ENCODE measurements around the gene KCNQ1. TPM values are rescaled to one million over a fixed set of nuclear protein-coding genes. Genes with fewer than 3 reads are reported as not detected.
A peak's percentile ranks its signal among the peaks of the same experiment; 100 is the strongest.

Gene KCNQ1
- total RNA-seq, 1 experiment from 2014 or later = not detected

GRCh38 chr11:2767801-2768200, 323.0 kb downstream of the KCNQ1 start:
- no peak overlapping the region for H3K4me3 Mint-ChIP-seq (ENCODE audit: unreplicated experiment)
- intact Hi-C loops (cut with micrococcal nuclease) = no loop called here
- BruUV-seq (replicated peaks) = no TSS peak
- H3K27me3 Mint-ChIP-seq (ENCODE audit: insufficient read depth, unreplicated experiment) = peaks cover 23% of the 10 kb centered on the region
- ChIA-PET CTCF (no interaction called here), POLR2A (interaction anchor here (1.6 kb wide), 1 partner anchor 10 kb away, joined by 3 read pairs; no protein-coding TSS in a partner anchor)
- H3K36me3 Mint-ChIP-seq (ENCODE audit: insufficient read depth, unreplicated experiment) = no peaks in the 10 kb centered on the region
- H3K9me3 Mint-ChIP-seq (ENCODE audit: unreplicated experiment) = peaks cover 14% of the 10 kb centered on the region
- peaks cover 29% of the 10 kb centered on the region for H3K4me1 Mint-ChIP-seq (ENCODE audit: insufficient read depth, unreplicated experiment)
- TF ChIP-seq CTCF (IDR thresholded peaks at IDR 0.05; ENCODE audit: unreplicated experiment) = no peak
- no peak overlapping the region for H3K27ac Mint-ChIP-seq (ENCODE audit: low read depth, unreplicated experiment)
- DNase-seq (ENCODE audit: unreplicated experiment) = no peak

GRCh38 chr11:2768471-2769408, 323.9 kb downstream of the KCNQ1 start:
- ChIA-PET CTCF (interaction anchor here (0.6 kb wide), 1 partner anchor 36 kb away, joined by 3 read pairs; no protein-coding TSS in a partner anchor), POLR2A (interaction anchor here (0.7 to 1.6 kb wide), 3 partner anchors 9 to 666 kb away, joined by 3 to 5 read pairs (median 4); no protein-coding TSS in a partner anchor)
- intact Hi-C loops (cut with micrococcal nuclease) = no loop called here
- no peak overlapping the region for H3K4me3 Mint-ChIP-seq (ENCODE audit: unreplicated experiment)
- peak; percentile 59 for DNase-seq (ENCODE audit: unreplicated experiment)
- H3K36me3 Mint-ChIP-seq (ENCODE audit: insufficient read depth, unreplicated experiment) = no peaks in the 10 kb centered on the region
- peaks cover 33% of the 10 kb centered on the region for H3K27me3 Mint-ChIP-seq (ENCODE audit: insufficient read depth, unreplicated experiment)
- peaks cover 34% of the 10 kb centered on the region for H3K4me1 Mint-ChIP-seq (ENCODE audit: insufficient read depth, unreplicated experiment)
- peaks cover 14% of the 10 kb centered on the region for H3K9me3 Mint-ChIP-seq (ENCODE audit: unreplicated experiment)
- no peak overlapping the region for H3K27ac Mint-ChIP-seq (ENCODE audit: low read depth, unreplicated experiment)
- no TSS peak for BruUV-seq (replicated peaks)
- no peak for TF ChIP-seq CTCF (IDR thresholded peaks at IDR 0.05; ENCODE audit: unreplicated experiment)

- TF ChIP-seq CTCF (IDR thresholded peaks at IDR 0.05; ENCODE audit: unreplicated experiment) = no peak
- no peak for DNase-seq (ENCODE audit: unreplicated experiment)
- BruUV-seq (replicated peaks) = no TSS peak
- intact Hi-C loops (cut with micrococcal nuclease) = no loop called here
- no peak overlapping the region for H3K27ac Mint-ChIP-seq (ENCODE audit: low read depth, unreplicated experiment)
- no peak overlapping the region for H3K4me3 Mint-ChIP-seq (ENCODE audit: unreplicated experiment)
- CTCF ChIA-PET = interaction anchor here (0.6 to 0.7 kb wide), 3 partner anchors 8 to 35 kb away, joined by 3 read pairs; no protein-coding TSS in a partner anchor
- peaks cover 34% of the 10 kb centered on the region for H3K4me1 Mint-ChIP-seq (ENCODE audit: insufficient read depth, unreplicated experiment)
- POLR2A ChIA-PET = interaction anchor here (0.7 to 1.3 kb wide), 3 partner anchors 9 to 665 kb away, joined by 4 to 5 read pairs (median 4); no protein-coding TSS in a partner anchor
- H3K27me3 Mint-ChIP-seq (ENCODE audit: insufficient read depth, unreplicated experiment) = peaks cover 37% of the 10 kb centered on the region
- H3K36me3 Mint-ChIP-seq (ENCODE audit: insufficient read depth, unreplicated experiment) = no peaks in the 10 kb centered on the region
- H3K9me3 Mint-ChIP-seq (ENCODE audit: unreplicated experiment) = peaks cover 14% of the 10 kb centered on the region
These were observed 324.7 kb downstream of the KCNQ1 start for GRCh38 chr11:2769409-2770095.

All from MCF 10A (cell line).